ENCODE data around the gene MYL11.

Gene MYL11

DNA sequence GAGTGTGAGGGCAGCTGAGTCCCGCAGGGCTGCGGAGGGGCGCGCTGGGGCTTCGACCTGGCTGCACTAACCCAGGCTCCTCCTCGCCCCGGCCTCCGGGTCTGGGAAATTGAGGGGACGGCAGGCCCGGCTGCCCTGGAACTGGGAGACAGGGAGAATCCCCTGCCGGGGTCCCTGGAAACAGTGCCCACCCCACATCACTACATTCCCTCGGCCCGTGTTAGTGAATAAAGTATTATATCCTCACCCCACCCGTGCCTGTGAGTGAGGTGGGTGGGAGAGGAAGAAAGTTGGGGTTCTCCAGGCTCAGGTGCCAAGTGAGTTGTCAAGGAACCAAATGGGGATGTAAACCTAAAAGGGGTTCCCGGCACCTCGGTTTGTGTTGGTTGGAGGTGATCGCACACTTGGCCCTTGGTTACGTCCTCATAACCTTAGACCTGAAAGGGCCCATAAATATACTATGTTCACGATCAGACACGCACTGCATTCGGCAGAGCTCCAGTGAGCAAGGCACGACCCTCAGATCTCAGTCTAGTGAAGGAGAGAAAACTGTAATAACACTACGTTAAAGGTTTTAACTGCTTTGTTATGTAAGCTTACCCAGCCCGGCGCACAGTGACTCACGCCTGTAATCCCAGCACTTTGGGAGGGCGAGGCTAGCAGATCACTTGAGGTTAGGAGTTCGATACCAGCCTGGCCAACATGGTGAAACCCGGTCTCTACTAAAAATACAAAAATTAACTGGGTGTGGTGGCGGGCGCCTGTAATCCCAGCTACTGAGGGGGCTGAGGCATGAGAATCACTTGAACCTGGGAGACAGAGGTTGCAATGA, 44.0 kb downstream of the MYL11 start:
- no peak for DNase-seq (ENCODE audit: low read depth, low spot score)

- no peak for DNase-seq (ENCODE audit: low read depth, low spot score)
Observed at GRCh38 chr16:30421010-30421409, 46.4 kb downstream of the MYL11 start.
